Muscle of leg (tissue), 11 donors: ENCODE measurements around the gene ARGLU1. TPM values are rescaled to one million over a fixed set of nuclear protein-coding genes. Genes with fewer than 3 reads are reported as not detected.
A peak's percentile ranks its signal among the peaks of the same experiment; 100 is the strongest.

Experiments
- DNase-seq: peaks from one replicate; pipeline ENCODE4 v3.0.0; 2013
- H3K27ac ChIP-seq: one replicate; pipeline ENCODE4 v1.5.1; 2013; ENCODE audit warnings: mild to moderate bottlenecking, low read length, control low read depth
- H3K27me3 ChIP-seq: one replicate; pipeline ENCODE4 v1.6.1; 2013; ENCODE audit warnings: low read length; ENCODE audit not compliant: control insufficient read depth, insufficient read depth
- H3K36me3 ChIP-seq: one replicate; pipeline ENCODE4 v1.6.1; 2013; ENCODE audit warnings: low read length; ENCODE audit not compliant: control insufficient read depth, insufficient read depth
- H3K4me1 ChIP-seq: one replicate; pipeline ENCODE4 v1.6.1; 2013; ENCODE audit warnings: low read length; ENCODE audit not compliant: control insufficient read depth, insufficient read depth
- H3K4me3 ChIP-seq: one replicate; pipeline ENCODE4 v1.5.1; 2013; ENCODE audit warnings: low read length, control low read depth
- H3K9me3 ChIP-seq: replicated peaks from 2 replicates; pipeline ENCODE4 v1.6.1; 2013; ENCODE audit warnings: low read depth, low read length; ENCODE audit not compliant: control insufficient read depth
- WGBS: methylation state at CpG from one replicate; pipeline ENCODE4 v1.1.5; 2013; ENCODE audit warnings: missing lambda C conversion rate; ENCODE audit not compliant: insufficient coverage; 5-methylcytosine and 5-hydroxymethylcytosine counted together
- polyA plus RNA-seq, 8 donors: library from polyadenylated mRNA; unstranded; fragments of 120-200 nt; gene quantifications; one replicate each; pipeline versions ENCODE4 v1.2.1 to v1.2.3, GENCODE V29; 2013; ENCODE audit warnings: inconsistent platforms in 1 of 8, low replicate concordance in 1 of 8; ENCODE audit not compliant: insufficient read length in 8 of 8, insufficient read depth in 1 of 8
- total RNA-seq: library from RNA; stranded (reverse); fragments of 120-200 nt; gene quantifications from one replicate; pipeline ENCODE4 v1.2.4, GENCODE V29; 2013

Gene ARGLU1
- total and polyA plus RNA-seq, 9 donors: 79.1 to 161 (median 136) TPM

DNA sequence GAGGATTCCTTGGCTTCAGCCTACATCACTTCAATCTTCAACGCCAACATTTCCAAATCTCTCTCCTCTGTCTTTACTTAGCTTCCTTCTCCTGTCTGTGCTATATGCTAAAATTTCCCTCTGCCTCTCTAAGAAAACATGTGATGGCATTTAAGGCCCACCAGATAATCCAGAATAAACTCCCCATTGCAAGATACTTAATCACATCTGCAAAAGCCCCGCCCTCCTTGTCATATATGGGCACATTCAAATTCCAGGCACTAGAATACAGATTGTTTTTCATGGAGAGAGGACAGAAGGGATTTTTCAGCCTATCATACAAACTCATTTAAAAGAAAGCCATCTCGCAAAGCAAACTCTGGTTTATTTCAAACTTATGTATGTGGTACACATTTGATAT, 16.2 kb downstream of the ARGLU1 start:
- peaks cover 27% of the 10 kb centered on the region for H3K36me3 ChIP-seq
- WGBS: 88% methylated on average over 1 of the region's 3 CpGs
- H3K4me3 ChIP-seq: no peak overlapping the region
- no peaks in the 10 kb centered on the region for H3K4me1 ChIP-seq
- no peak for DNase-seq
- H3K27me3 ChIP-seq: no peaks in the 10 kb centered on the region
- H3K27ac ChIP-seq: no peak overlapping the region
- H3K9me3 ChIP-seq: no peaks in the 10 kb centered on the region

- Histone ChIP-seq H3K4me3 (no peak overlapping the region), H3K9me3 (no peaks in the 10 kb centered on the region), H3K27ac (no peak overlapping the region), H3K4me1 (no peaks in the 10 kb centered on the region), H3K36me3 (peaks cover 26% of the 10 kb centered on the region), H3K27me3 (no peaks in the 10 kb centered on the region)
- DNase-seq: no peak
- 92% methylated on average over 1 of the region's 1 CpG for WGBS
Measured at GRCh38 chr13:106551350-106551749, 16.6 kb downstream of the ARGLU1 start.

DNA sequence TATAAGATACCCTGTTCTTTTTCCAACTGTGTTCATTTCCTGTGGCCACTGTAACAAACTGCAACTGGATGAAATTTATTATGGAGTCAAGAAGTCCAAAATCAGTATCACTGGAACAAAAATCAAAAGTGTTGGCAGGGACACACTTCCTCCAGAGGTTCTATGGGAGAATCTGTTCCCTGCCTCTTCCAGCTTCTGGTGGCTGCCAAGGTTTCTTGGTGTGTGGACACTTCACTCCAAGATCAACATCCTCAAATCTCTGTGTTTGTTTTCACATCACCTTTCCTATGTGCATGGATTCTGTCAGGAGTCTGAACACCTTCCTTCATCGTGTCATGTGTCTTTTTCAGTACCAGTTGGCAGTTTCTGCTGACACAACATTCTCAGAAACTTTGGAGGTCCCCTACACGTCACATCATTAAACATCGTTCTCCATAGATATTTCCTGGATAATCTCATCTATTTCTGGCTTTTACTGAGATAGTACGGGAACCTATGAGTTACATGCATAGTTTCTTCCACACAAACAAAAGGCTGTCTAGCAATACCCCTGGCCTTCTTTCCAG, 17.3 kb downstream of the ARGLU1 start:
- no peak for DNase-seq
- no peaks in the 10 kb centered on the region for H3K27me3 ChIP-seq
- H3K27ac ChIP-seq: no peak overlapping the region
- no peaks in the 10 kb centered on the region for H3K4me1 ChIP-seq
- H3K9me3 ChIP-seq: no peaks in the 10 kb centered on the region
- WGBS: 89% methylated on average over 4 of the region's 4 CpGs
- no peak overlapping the region for H3K4me3 ChIP-seq
- H3K36me3 ChIP-seq: peaks cover 22% of the 10 kb centered on the region

DNA sequence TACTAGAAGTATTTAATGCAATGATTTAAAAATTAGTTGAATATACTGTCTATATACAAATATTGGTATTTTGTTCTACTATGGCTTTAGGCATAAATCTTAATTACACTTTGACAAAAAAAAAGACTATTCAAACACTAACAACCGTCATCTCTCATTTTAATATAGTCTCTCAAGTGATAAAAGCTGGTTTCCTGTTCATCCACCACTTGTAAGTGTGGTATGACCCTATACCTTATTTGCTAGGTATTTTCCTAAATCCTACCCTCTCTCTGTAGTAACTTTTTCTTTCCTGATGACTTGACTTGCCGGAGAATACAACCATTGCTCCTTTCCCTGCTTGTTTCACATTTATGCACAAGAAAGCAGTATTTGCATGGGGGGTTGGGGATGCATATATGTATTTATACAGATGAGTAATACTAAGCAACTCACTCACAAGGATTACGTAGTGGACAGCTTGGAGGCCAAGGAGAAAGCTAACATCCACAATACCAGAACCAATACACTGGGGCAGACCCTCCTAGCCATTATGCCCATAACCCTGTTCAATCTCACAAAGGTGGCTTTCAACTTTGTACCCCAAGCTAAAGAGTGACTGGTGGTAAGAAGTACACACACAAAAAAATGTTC, 19.8 kb downstream of the ARGLU1 start:
- Histone ChIP-seq H3K4me3 (no peak overlapping the region), H3K27ac (no peak overlapping the region), H3K9me3 (no peaks in the 10 kb centered on the region), H3K27me3 (no peaks in the 10 kb centered on the region), H3K36me3 (peaks cover 17% of the 10 kb centered on the region), H3K4me1 (no peaks in the 10 kb centered on the region)
- DNase-seq: no peak
- 100% methylated on average over 1 of the region's 3 CpGs for WGBS

DNA sequence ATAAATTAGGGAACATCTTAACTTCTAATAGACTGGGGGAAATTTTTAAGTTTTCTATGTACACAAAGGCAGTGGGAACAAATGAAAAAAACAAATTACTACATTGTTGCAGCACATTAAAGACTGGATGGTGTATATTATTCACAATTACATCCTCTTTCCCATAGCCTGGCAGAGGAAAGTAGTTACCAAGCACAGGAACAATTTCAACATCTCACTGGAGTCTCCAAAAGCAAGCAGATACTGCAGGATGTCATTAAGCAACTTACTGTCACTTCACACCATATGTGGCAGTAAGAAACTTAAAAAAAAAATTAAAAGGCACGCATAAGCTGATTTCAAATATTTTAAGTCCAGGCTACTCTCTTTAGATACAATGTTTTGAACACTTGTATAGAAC, 26.1 kb downstream of the ARGLU1 start:
- no peaks in the 10 kb centered on the region for H3K9me3 ChIP-seq
- no CpG with 5 or more reads among the region's 1 CpG for WGBS
- DNase-seq: no peak
- H3K27ac ChIP-seq: no peak overlapping the region
- no peaks in the 10 kb centered on the region for H3K4me1 ChIP-seq
- H3K36me3 ChIP-seq: peaks cover 5% of the 10 kb centered on the region
- H3K27me3 ChIP-seq: no peaks in the 10 kb centered on the region
- no peak overlapping the region for H3K4me3 ChIP-seq

DNA sequence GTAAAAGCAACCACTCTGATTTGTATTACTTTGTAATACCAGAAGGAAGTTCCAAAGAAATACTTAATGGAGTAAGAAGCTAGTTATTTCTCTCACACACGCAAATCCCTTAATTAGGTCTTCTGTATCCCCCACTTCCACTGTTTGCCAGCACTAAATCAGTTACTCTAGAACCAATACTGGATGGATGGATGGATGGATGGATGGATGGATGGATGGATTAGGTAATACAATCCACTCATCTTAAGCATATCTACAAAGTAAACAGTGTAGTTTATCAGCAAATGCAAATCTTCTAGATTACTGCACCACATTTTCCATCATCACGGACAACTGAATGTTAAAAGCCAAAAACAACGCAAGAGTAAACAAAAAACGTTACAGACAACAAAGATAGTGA, 27.3 kb downstream of the ARGLU1 start:
- Histone ChIP-seq H3K27ac (no peak overlapping the region), H3K9me3 (no peaks in the 10 kb centered on the region), H3K4me3 (no peak overlapping the region), H3K36me3 (peaks cover 5% of the 10 kb centered on the region), H3K27me3 (no peaks in the 10 kb centered on the region), H3K4me1 (peaks cover 5% of the 10 kb centered on the region)
- no peak for DNase-seq
- 100% methylated on average over 1 of the region's 4 CpGs for WGBS

- H3K27me3 ChIP-seq: no peaks in the 10 kb centered on the region
- whole genome bisulfite sequencing: no CpG with 5 or more reads among the region's 3 CpGs
- H3K27ac ChIP-seq: peak overlapping the region; percentile 39
- DNase-seq: no peak
- no peak overlapping the region for H3K4me3 ChIP-seq
- H3K4me1 ChIP-seq: peaks cover 10% of the 10 kb centered on the region
- peaks cover 3% of the 10 kb centered on the region for H3K36me3 ChIP-seq
- H3K9me3 ChIP-seq: no peaks in the 10 kb centered on the region
Measured at GRCh38 chr13:106537521-106537920, 30.4 kb downstream of the ARGLU1 start.

- peaks cover 3% of the 10 kb centered on the region for H3K36me3 ChIP-seq
- H3K4me1 ChIP-seq: peaks cover 16% of the 10 kb centered on the region
- no peaks in the 10 kb centered on the region for H3K9me3 ChIP-seq
- 0% methylated on average over 32 of the region's 50 CpGs for WGBS
- H3K4me3 ChIP-seq: peak overlapping the region; percentile 69
- DNase-seq: peak; percentile 95
- no peaks in the 10 kb centered on the region for H3K27me3 ChIP-seq
- H3K27ac ChIP-seq: peak overlapping the region; percentile 72
Measured at GRCh38 chr13:106536244-106537034, 31.5 kb downstream of the ARGLU1 start.

DNA sequence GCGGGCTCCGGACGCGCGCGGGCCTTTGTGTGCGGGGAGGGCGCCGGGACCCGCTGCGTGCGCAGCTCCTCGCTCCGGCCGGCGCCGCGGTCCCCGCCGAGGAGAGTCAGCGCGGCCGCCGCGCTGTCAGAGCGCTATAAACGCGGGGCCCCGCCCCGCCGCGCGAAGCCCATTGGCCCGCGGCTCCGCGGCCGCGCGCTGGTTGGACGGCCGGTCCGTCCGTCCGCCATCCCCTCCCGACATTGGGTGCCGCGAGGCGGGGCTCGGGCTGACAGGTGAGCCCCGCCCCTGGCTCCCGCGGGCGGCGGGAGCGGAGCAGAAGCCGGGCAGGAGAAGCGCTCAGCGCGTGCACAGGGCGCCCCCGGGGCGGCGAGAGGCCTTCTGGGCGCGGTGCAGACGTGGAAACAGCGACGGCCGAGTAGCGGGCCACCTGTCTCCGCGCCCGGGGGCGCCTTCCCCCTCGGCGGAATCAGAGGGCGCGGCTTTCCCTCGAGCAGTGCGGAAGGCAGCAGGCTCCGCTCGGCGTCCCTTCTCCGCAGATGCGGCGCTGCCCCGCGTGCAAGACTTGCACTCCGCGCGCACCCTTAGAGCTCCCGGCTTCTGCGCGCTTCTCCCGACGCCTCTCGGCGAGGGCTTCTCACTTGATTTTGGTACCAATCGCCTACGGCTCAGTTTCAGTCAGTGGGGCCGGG, 32.2 kb downstream of the ARGLU1 start, which contains the start of gene EFNB2:
Gene EFNB2 (minus strand): TSS at position 111 of the 692 bp plus-strand sequence. CDS start 698 bp downstream, outside the sequence.
- Histone ChIP-seq H3K27me3 (no peaks in the 10 kb centered on the region), H3K27ac (peak within 1 kb of the TSS; percentile 80), H3K9me3 (no peaks in the 10 kb centered on the region), H3K4me1 (peaks cover 16% of the 10 kb centered on the region), H3K36me3 (no peaks in the 10 kb centered on the region), H3K4me3 (peak within 1 kb of the TSS; percentile 69)
- peak; percentile 96 for DNase-seq
- WGBS: under 1% methylated on average over 102 of the region's 102 CpGs
